ENCODE results near the gene TCF7L1.

Gene TCF7L1

GRCh38 chr2:85165088-85165690 is 32.0 kb downstream of the TCF7L1 start:
- no peak for DNase-seq

- no peak for DNase-seq
Observed at GRCh38 chr2:85166021-85166420, 32.8 kb downstream of the TCF7L1 start.

GRCh38 chr2:85167479-85167878 is 34.3 kb downstream of the TCF7L1 start:
- DNase-seq: no peak

- no peak for DNase-seq
Observed at GRCh38 chr2:85168942-85169341, 35.8 kb downstream of the TCF7L1 start.

GRCh38 chr2:85169581-85169980 is 36.4 kb downstream of the TCF7L1 start:
- DNase-seq: no peak

- DNase-seq: no peak
Observed at GRCh38 chr2:85170938-85171475, 37.8 kb downstream of the TCF7L1 start.

- no peak for DNase-seq
Observed at GRCh38 chr2:85171916-85172315, 38.7 kb downstream of the TCF7L1 start.

GRCh38 chr2:85173909-85174308 is 40.7 kb downstream of the TCF7L1 start:
- DNase-seq: no peak

GRCh38 chr2:85174943-85175342 is 41.8 kb downstream of the TCF7L1 start:
- DNase-seq: no peak

GRCh38 chr2:85175369-85176299 is 42.4 kb downstream of the TCF7L1 start:
- no peak for DNase-seq

- no peak for DNase-seq
Observed at GRCh38 chr2:85177031-85177824, 44.0 kb downstream of the TCF7L1 start.

- DNase-seq: no peak
Observed at GRCh38 chr2:85178154-85178553, 45.0 kb downstream of the TCF7L1 start.

GRCh38 chr2:85178980-85179411 is 45.8 kb downstream of the TCF7L1 start:
- no peak for DNase-seq

- no peak for DNase-seq
Observed at GRCh38 chr2:85179541-85179940, 46.3 kb downstream of the TCF7L1 start.

GRCh38 chr2:85180322-85181133 is 47.3 kb downstream of the TCF7L1 start:
- no peak for DNase-seq

- DNase-seq: peak in 1 of 2 experiments; percentile 33
Observed at GRCh38 chr2:85181134-85181631, 48.0 kb downstream of the TCF7L1 start.

GRCh38 chr2:85181844-85182456 is 48.8 kb downstream of the TCF7L1 start:
- DNase-seq: no peak

- no peak for DNase-seq
Observed at GRCh38 chr2:85183076-85183475, 49.9 kb downstream of the TCF7L1 start.

GRCh38 chr2:85183479-85183878 is 50.3 kb downstream of the TCF7L1 start:
- no peak for DNase-seq

GRCh38 chr2:85184231-85184630 is 51.0 kb downstream of the TCF7L1 start:
- no peak for DNase-seq

GRCh38 chr2:85184990-85185389 is 51.8 kb downstream of the TCF7L1 start:
- DNase-seq: no peak

Data from SHP77 (cell line).